ENCODE data around the gene DOK3. TPM values are rescaled to one million over a fixed set of nuclear protein-coding genes. Genes with fewer than 3 reads are reported as not detected.

Gene DOK3
- polyA plus RNA-seq, 1 donor (not counting 4 experiments of a cell fraction or from before 2014, with no cell fraction given), result 1.7 TPM

- H3K4me2 ChIP-seq (ENCODE audit: control insufficient read depth, extremely low read depth, insufficient read depth, low read depth, low read length), result no peak overlapping the region
- no peak overlapping the region for H3K4me3 ChIP-seq (ENCODE audit: control insufficient read depth in 2 of 3, extremely low read depth in 1 of 3, insufficient read depth in 2 of 3, low read depth in 1 of 3, low read length in 3 of 3)
These were observed 18.6 kb downstream of the DOK3 start for GRCh38 chr5:177490992-177491391.

DNA sequence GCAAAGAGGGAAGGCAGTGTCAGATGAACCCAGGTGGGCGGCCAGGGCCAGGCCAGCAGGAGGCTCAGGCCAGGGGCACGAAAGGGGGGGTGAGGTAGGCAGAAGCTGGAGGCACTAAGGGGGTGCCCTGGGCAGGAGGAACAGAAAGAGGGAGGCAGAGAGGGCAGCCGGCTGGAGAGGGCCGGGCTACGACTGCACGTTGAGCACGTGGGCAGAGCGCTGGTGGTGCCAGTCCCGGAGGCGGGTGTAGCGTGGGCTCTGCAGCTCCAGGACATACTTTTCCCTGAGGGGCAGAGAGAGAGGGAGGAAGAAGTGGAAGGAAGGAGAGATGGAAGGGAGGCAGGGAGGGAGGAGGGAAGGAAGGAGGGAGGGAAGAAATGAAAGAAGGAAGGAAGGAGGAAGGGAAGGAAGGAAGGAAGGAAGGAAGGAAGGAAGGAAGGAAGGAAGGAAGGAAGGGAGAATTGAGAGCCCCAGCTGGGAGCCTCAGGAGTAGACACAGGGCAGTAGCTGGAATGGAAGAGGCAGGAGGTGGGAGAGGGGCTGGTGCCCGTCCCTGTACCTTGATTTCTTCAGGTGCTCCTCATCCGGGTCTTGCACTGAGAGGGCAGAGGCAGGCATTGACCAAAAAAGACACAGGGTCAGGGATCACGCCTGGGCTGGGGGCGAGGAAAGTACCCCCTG lies 19.2 kb downstream of the DOK3 start:
- DNase-seq (ENCODE audit: low read depth, low spot score) (no peak), FAIRE-seq (no peak)
- Histone ChIP-seq H3K27me3 (ENCODE audit: control insufficient read depth, extremely low read depth, insufficient read depth, low read length) (no peaks in the 10 kb centered on the region), H2AFZ (ENCODE audit: control insufficient read depth, low read length) (no peak overlapping the region), H3K9ac (ENCODE audit: control insufficient read depth, extremely low read depth, insufficient read depth, low read length) (no peak overlapping the region), H3K4me3 (ENCODE audit: control insufficient read depth in 2 of 3, extremely low read depth in 1 of 3, insufficient read depth in 2 of 3, low read depth in 1 of 3, low read length in 3 of 3) (no peak overlapping the region), H3K79me2 (ENCODE audit: control insufficient read depth, insufficient read depth, low read length) (peaks cover 20% of the 10 kb centered on the region), H3K36me3 (ENCODE audit: control insufficient read depth in 2 of 2, extremely low read depth in 1 of 2, insufficient read depth in 2 of 2, low read length in 2 of 2) (peaks cover 38 to 47% of the 10 kb centered on the region in 2 experiments), H4K20me1 (ENCODE audit: control insufficient read depth, extremely low read depth, insufficient read depth, low read length) (peaks cover 7% of the 10 kb centered on the region), H3K9me1 (ENCODE audit: control insufficient read depth, extremely low read depth, insufficient read depth, low read length) (peaks cover 2% of the 10 kb centered on the region), H3K9me3 (ENCODE audit: control insufficient read depth, low read depth, low read length) (no peaks in the 10 kb centered on the region), H3K4me2 (ENCODE audit: control insufficient read depth, extremely low read depth, insufficient read depth, low read depth, low read length) (no peak overlapping the region), H3K4me1 (ENCODE audit: control insufficient read depth, extremely low read depth, insufficient read depth, low read length) (peaks cover 21% of the 10 kb centered on the region), H3K27ac (ENCODE audit: control insufficient read depth, insufficient read depth, low read length) (no peak overlapping the region)
- dilution Hi-C loops (cut with MboI; ENCODE audit: extremely low pct_ligation_motif_present, low sequenced_read_pairs), result no loop called here
- TF ChIP-seq EZH2 (IDR thresholded peaks at IDR 0.05; ENCODE audit: low read length), result no peak

More at GRCh38 chr5:177490992-177491391, 18.6 kb downstream of the DOK3 start:
- Histone ChIP-seq H4K20me1 (ENCODE audit: control insufficient read depth, extremely low read depth, insufficient read depth, low read length) (peaks cover 7% of the 10 kb centered on the region), H3K9me3 (ENCODE audit: control insufficient read depth, low read depth, low read length) (no peaks in the 10 kb centered on the region), H3K9ac (ENCODE audit: control insufficient read depth, extremely low read depth, insufficient read depth, low read length) (no peak overlapping the region), H3K79me2 (ENCODE audit: control insufficient read depth, insufficient read depth, low read length) (peaks cover 24% of the 10 kb centered on the region), H3K27me3 (ENCODE audit: control insufficient read depth, extremely low read depth, insufficient read depth, low read length) (no peaks in the 10 kb centered on the region), H3K27ac (ENCODE audit: control insufficient read depth, insufficient read depth, low read length) (no peak overlapping the region), H2AFZ (ENCODE audit: control insufficient read depth, low read length) (no peak overlapping the region), H3K9me1 (ENCODE audit: control insufficient read depth, extremely low read depth, insufficient read depth, low read length) (peaks cover 4% of the 10 kb centered on the region), H3K4me1 (ENCODE audit: control insufficient read depth, extremely low read depth, insufficient read depth, low read length) (peaks cover 27% of the 10 kb centered on the region), H3K36me3 (ENCODE audit: control insufficient read depth in 2 of 2, extremely low read depth in 1 of 2, insufficient read depth in 2 of 2, low read length in 2 of 2) (peaks cover 36 to 50% of the 10 kb centered on the region in 2 experiments)
- TF ChIP-seq EZH2 (IDR thresholded peaks at IDR 0.05; ENCODE audit: low read length) (no peak), CTCF (optimal IDR thresholded peaks at IDR 0.05 in 1 of 3, IDR thresholded peaks at IDR 0.05 in 1 of 3, conservative IDR thresholded peaks at IDR 0.05 in 1 of 3; ENCODE audit: extremely low read depth in 1 of 3, insufficient read depth in 2 of 3, low read length in 3 of 3) (no peak)
- no peak for FAIRE-seq
- DNase-seq (ENCODE audit: low read depth, low spot score), result no peak
- dilution Hi-C loops (cut with MboI; ENCODE audit: extremely low pct_ligation_motif_present, low sequenced_read_pairs), result no loop called here
